Smooth muscle cell (in vitro differentiated cells): ENCODE results near the gene SNED1. TPM values are rescaled to one million over a fixed set of nuclear protein-coding genes. Genes with fewer than 3 reads are reported as not detected.

Experiments
- DNase-seq: peaks from one replicate; lab custom pipeline; 2025; ENCODE audit not compliant: unreplicated experiment; lab: John Stamatoyannopoulos, UW
- H2AFZ ChIP-seq: fragments of 200-600 bp; sonication (generic); 2 replicates; pipeline ENCODE4 v1.6.0; 2016; ENCODE audit warnings: antibody characterized with exemption, low read depth, mild to moderate bottlenecking
- H3F3A ChIP-seq: fragments of 200-600 bp; sonication (generic); 2 replicates; pipeline ENCODE4 v1.6.0; 2017; ENCODE audit warnings: antibody characterized with exemption, low read depth
- H3K27ac ChIP-seq: fragments of 200-600 bp; sonication (generic); 2 replicates; pipeline ENCODE4 v1.5.1; 2016; ENCODE audit warnings: low read depth, mild to moderate bottlenecking
- H3K27me3 ChIP-seq: fragments of 200-600 bp; sonication (generic); 2 replicates; pipeline ENCODE4 v1.6.1; 2016; ENCODE audit warnings: low read depth, mild to moderate bottlenecking
- H3K36me3 ChIP-seq: fragments of 200-600 bp; sonication (generic); 2 replicates; pipeline ENCODE4 v1.5.1; 2016; ENCODE audit warnings: low read depth
- H3K4me1 ChIP-seq: fragments of 200-600 bp; sonication (generic); 2 replicates; pipeline ENCODE4 v1.5.1; 2016; ENCODE audit warnings: low read depth
- H3K4me2 ChIP-seq: fragments of 200-600 bp; sonication (generic); 2 replicates; pipeline ENCODE4 v1.6.0; 2016; ENCODE audit warnings: mild to moderate bottlenecking
- H3K4me3 ChIP-seq: fragments of 200-600 bp; sonication (generic); 2 replicates; pipeline ENCODE4 v1.5.1; 2016; ENCODE audit warnings: mild to moderate bottlenecking
- H3K79me2 ChIP-seq: fragments of 200-600 bp; sonication (generic); 2 replicates; pipeline ENCODE4 v1.6.0; 2016; ENCODE audit warnings: low read depth, mild to moderate bottlenecking
- H3K9ac ChIP-seq: fragments of 200-600 bp; sonication (generic); 2 replicates; pipeline ENCODE4 v1.6.0; 2016; ENCODE audit warnings: low read depth
- H3K9me3 ChIP-seq: fragments of 200-600 bp; sonication (generic); replicated peaks from 2 replicates; pipeline ENCODE4 v1.5.1; 2016; ENCODE audit warnings: low read depth
- H4K20me1 ChIP-seq: fragments of 200-600 bp; sonication (generic); 2 replicates; pipeline ENCODE4 v1.6.0; 2016; ENCODE audit warnings: low read depth
- WGBS: methylation state at CpG from one replicate; pipeline ENCODE4 v1.1.7; 2016; ENCODE audit warnings: low lambda C conversion rate; 5-methylcytosine and 5-hydroxymethylcytosine counted together
- polyA plus RNA-seq: library from polyadenylated mRNA; unstranded; fragments of >200 nt; fragmentation: Nextera tagmentation; extraction: Ambion mirVana; gene quantifications from 2 replicates; pipeline ENCODE4 v1.2.1, GENCODE V29; 2016
- total RNA-seq: library from RNA; depleted of rRNA; stranded (reverse); fragments of >200 nt; gene quantifications from 2 replicates; pipeline ENCODE4 v1.2.3, GENCODE V29; 2014
- TF ChIP-seq, protein P1 (sequence below): fragments of 200-600 bp; sonication (generic); IDR thresholded peaks from 2 replicates; pipeline ENCODE4 v1.5.1; 2017; ENCODE audit warnings: borderline replicate concordance, mild to moderate bottlenecking, antibody characterized with exemption; ENCODE audit not compliant: insufficient read depth, poor library complexity, severe bottlenecking

The SNED1 gene
- total and polyA plus RNA-seq, 2 experiments from 2014 or later = 0.36 to 3.0 TPM

DNA sequence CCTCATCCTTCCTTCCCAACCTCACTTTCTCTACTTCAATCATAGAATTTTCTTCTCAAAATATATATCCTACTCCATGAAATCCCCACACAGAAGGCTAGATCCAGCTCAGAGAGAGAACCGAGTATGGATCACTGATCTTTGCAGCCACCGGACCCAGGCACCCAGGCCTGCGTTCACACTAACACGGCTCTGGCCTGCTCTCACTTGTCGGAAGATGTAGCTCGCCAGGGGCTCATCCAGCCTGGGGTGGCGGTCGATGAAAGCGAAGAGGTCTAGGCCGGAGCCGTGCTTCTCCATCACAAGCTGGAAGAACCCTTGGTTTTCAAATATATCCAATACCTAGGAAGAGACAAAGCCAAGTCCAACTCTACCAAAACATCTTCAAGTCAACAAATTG, 116.4 kb downstream of the SNED1 start:
- no peaks in the 10 kb centered on the region for H3K4me1 ChIP-seq
- TF ChIP-seq, protein P1, sequence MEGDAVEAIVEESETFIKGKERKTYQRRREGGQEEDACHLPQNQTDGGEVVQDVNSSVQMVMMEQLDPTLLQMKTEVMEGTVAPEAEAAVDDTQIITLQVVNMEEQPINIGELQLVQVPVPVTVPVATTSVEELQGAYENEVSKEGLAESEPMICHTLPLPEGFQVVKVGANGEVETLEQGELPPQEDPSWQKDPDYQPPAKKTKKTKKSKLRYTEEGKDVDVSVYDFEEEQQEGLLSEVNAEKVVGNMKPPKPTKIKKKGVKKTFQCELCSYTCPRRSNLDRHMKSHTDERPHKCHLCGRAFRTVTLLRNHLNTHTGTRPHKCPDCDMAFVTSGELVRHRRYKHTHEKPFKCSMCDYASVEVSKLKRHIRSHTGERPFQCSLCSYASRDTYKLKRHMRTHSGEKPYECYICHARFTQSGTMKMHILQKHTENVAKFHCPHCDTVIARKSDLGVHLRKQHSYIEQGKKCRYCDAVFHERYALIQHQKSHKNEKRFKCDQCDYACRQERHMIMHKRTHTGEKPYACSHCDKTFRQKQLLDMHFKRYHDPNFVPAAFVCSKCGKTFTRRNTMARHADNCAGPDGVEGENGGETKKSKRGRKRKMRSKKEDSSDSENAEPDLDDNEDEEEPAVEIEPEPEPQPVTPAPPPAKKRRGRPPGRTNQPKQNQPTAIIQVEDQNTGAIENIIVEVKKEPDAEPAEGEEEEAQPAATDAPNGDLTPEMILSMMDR = no peak
- H3K4me3 ChIP-seq = no peak overlapping the region
- H4K20me1 ChIP-seq = no peaks in the 10 kb centered on the region
- H3K27ac ChIP-seq = no peak overlapping the region
- no peaks in the 10 kb centered on the region for H3F3A ChIP-seq
- DNase-seq = no peak
- no peaks in the 10 kb centered on the region for H3K9me3 ChIP-seq
- no peaks in the 10 kb centered on the region for H3K79me2 ChIP-seq
- WGBS = 97% methylated on average over 11 of the region's 11 CpGs
- H2AFZ ChIP-seq = no peak overlapping the region
- H3K9ac ChIP-seq = no peak overlapping the region
- no peaks in the 10 kb centered on the region for H3K27me3 ChIP-seq
- no peak overlapping the region for H3K4me2 ChIP-seq
- no peaks in the 10 kb centered on the region for H3K36me3 ChIP-seq

DNA sequence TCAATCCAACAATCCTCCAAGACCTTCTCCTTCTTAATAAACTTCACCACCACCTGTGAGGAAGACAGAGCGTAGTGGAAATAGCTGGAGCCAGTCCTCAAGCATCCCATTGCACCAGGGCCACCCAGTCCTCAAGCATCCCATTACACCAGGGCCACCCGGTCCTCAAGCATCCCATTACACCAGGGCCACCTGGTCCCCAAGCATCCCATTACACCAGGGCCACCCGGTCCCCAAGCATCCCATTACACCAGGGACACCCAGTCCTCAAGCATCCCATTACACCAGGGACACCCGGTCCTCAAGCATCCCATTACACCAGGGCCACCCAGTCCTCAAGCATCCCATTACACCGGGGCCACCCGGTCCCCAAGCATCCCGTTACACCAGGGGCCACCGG, 116.9 kb downstream of the SNED1 start:
- DNase-seq = no peak
- no peak overlapping the region for H3K27ac ChIP-seq
- no peak overlapping the region for H2AFZ ChIP-seq
- H3K79me2 ChIP-seq = no peaks in the 10 kb centered on the region
- no peak overlapping the region for H3K9ac ChIP-seq
- H4K20me1 ChIP-seq = no peaks in the 10 kb centered on the region
- H3K4me3 ChIP-seq = no peak overlapping the region
- H3K27me3 ChIP-seq = no peaks in the 10 kb centered on the region
- no peaks in the 10 kb centered on the region for H3K36me3 ChIP-seq
- 95% methylated on average over 8 of the region's 8 CpGs for WGBS
- no peak overlapping the region for H3K4me2 ChIP-seq
- no peaks in the 10 kb centered on the region for H3K4me1 ChIP-seq
- H3K9me3 ChIP-seq = no peaks in the 10 kb centered on the region
- no peaks in the 10 kb centered on the region for H3F3A ChIP-seq
- TF ChIP-seq, protein P1 = no peak

DNA sequence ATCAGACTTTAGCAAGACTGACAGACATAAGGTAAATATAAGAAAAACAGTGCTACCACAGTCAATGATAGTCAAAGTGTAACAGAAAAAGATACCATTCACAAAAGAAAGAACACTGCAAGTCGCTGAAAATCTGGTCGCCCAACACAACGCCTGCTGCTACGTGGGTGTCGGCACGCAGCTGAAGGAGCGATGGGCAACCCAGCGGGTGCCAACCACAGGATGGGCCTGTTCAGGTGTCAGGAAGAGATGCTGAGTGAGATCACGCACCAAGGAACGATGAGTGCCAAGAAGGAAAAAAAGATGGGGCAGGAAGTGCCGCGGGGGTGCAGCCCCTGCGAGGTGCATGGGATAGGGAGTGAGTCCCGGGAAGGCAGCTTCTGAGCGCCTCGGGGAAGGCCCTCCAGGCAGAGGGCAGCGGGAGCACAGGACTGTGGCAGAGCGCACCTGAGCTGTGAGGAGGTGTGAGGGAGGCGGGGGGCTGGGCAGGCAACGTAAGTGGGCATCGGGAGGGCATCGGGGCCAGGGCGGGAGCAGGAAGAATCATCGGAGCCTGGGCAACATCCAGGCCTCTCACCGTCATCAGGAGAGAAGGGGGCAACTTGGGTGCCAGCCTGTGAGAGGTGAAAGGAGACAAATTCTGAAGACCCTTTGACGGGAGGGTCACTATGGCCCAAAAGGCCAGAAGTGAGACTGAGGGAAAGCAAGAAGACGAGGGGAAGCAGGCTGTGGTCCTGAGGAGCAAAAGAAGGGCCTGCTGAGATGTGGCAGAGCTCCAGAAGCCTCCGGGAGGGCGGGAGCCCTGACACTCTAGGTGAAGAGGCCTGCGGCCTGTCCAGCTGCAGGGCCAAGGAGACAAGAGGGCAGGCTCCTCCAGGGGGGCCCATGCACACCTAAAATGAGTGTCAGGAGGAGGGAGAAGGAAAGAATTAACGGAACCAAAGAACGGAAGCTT, 118.5 kb downstream of the SNED1 start:
- no peaks in the 10 kb centered on the region for H3K36me3 ChIP-seq
- H4K20me1 ChIP-seq = no peaks in the 10 kb centered on the region
- no peak overlapping the region for H3K9ac ChIP-seq
- TF ChIP-seq, protein P1 = no peak
- H3K9me3 ChIP-seq = no peaks in the 10 kb centered on the region
- no peaks in the 10 kb centered on the region for H3K4me1 ChIP-seq
- H3K4me2 ChIP-seq = no peak overlapping the region
- H3K79me2 ChIP-seq = no peaks in the 10 kb centered on the region
- no peak overlapping the region for H3K27ac ChIP-seq
- no peak overlapping the region for H3K4me3 ChIP-seq
- DNase-seq = no peak
- WGBS = 95% methylated on average over 27 of the region's 32 CpGs
- H3K27me3 ChIP-seq = no peaks in the 10 kb centered on the region
- no peak overlapping the region for H2AFZ ChIP-seq
- H3F3A ChIP-seq = no peaks in the 10 kb centered on the region
